ENCODE measurements around the gene KCMF1. TPM values are rescaled to one million over a fixed set of nuclear protein-coding genes. Genes with fewer than 3 reads are reported as not detected.

The KCMF1 gene
- polyA plus RNA-seq, 1 of the 3 experiments (the other 2 are of a cell fraction) = 37.0 TPM

DNA sequence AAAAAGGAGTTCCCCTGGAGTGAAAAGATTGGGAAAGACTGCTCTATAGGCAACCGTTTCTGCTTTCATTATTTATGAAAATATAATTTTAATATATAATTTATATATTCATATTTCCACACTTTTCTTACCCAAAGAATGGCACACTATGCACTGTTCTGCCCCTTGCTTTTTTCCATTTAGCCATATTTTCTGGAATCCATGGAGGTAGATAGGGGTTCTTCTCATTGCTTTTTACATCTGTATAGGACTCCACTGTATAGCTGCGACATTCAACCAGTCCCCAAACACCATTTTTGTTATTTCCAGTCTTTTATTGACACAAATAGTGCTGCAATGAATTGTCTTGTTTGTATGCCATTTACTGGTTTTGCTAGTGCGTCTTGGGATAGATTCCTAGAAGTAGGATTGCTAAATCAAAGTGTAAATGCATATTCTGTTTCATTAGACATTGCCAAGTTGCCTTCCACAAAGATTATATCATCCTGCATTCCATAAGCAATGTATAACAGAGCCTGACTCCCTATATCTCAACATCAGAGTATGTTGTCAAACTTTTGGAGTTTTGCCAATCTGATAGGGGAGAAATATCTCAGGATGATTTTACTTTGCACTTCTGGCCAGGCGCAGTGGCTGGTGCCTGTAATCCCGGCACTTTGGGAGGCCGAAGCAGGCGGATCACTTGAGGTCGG, 135.7 kb downstream of the KCMF1 start (continued):
- TF ChIP-seq, protein P1, sequence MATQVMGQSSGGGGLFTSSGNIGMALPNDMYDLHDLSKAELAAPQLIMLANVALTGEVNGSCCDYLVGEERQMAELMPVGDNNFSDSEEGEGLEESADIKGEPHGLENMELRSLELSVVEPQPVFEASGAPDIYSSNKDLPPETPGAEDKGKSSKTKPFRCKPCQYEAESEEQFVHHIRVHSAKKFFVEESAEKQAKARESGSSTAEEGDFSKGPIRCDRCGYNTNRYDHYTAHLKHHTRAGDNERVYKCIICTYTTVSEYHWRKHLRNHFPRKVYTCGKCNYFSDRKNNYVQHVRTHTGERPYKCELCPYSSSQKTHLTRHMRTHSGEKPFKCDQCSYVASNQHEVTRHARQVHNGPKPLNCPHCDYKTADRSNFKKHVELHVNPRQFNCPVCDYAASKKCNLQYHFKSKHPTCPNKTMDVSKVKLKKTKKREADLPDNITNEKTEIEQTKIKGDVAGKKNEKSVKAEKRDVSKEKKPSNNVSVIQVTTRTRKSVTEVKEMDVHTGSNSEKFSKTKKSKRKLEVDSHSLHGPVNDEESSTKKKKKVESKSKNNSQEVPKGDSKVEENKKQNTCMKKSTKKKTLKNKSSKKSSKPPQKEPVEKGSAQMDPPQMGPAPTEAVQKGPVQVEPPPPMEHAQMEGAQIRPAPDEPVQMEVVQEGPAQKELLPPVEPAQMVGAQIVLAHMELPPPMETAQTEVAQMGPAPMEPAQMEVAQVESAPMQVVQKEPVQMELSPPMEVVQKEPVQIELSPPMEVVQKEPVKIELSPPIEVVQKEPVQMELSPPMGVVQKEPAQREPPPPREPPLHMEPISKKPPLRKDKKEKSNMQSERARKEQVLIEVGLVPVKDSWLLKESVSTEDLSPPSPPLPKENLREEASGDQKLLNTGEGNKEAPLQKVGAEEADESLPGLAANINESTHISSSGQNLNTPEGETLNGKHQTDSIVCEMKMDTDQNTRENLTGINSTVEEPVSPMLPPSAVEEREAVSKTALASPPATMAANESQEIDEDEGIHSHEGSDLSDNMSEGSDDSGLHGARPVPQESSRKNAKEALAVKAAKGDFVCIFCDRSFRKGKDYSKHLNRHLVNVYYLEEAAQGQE (IDR thresholded peaks at IDR 0.05; ENCODE audit: low read depth, low read length) = peak; percentile 20; the same call in 1 of the 2 replicates
- TF ChIP-seq, protein P2, sequence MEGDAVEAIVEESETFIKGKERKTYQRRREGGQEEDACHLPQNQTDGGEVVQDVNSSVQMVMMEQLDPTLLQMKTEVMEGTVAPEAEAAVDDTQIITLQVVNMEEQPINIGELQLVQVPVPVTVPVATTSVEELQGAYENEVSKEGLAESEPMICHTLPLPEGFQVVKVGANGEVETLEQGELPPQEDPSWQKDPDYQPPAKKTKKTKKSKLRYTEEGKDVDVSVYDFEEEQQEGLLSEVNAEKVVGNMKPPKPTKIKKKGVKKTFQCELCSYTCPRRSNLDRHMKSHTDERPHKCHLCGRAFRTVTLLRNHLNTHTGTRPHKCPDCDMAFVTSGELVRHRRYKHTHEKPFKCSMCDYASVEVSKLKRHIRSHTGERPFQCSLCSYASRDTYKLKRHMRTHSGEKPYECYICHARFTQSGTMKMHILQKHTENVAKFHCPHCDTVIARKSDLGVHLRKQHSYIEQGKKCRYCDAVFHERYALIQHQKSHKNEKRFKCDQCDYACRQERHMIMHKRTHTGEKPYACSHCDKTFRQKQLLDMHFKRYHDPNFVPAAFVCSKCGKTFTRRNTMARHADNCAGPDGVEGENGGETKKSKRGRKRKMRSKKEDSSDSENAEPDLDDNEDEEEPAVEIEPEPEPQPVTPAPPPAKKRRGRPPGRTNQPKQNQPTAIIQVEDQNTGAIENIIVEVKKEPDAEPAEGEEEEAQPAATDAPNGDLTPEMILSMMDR (IDR thresholded peaks at IDR 0.05) = no peak
- TF ChIP-seq TCF12 (IDR thresholded peaks at IDR 0.05) (peak; percentile 90), GATA2 (CRISPR knock-in tag; IDR thresholded peaks at IDR 0.05) (peak; percentile 70), FOXM1 (IDR thresholded peaks at IDR 0.05; ENCODE audit: low read depth) (no peak), SIN3A (IDR thresholded peaks at IDR 0.05; ENCODE audit: borderline replicate concordance, low read depth, low read length) (0 out of 2 replicates have a peak, but pooled peaks have one; percentile 52), SMC3 (IDR thresholded peaks at IDR 0.05; ENCODE audit: low read depth, low read length) (no peak), ELF1 (IDR thresholded peaks at IDR 0.05) (no peak), MXI1 (IDR thresholded peaks at IDR 0.05; ENCODE audit: low read depth, low read length) (no peak), TEAD4 (IDR thresholded peaks at IDR 0.05; ENCODE audit: borderline replicate concordance, insufficient read depth) (peak; percentile 86), RXRA (IDR thresholded peaks at IDR 0.05; ENCODE audit: borderline replicate concordance, low read depth) (peak; percentile 72; the same call in 1 of the 2 replicates), RCOR1 (IDR thresholded peaks at IDR 0.05; ENCODE audit: low read length) (peak; percentile 65; the same call in 1 of the 2 replicates)
- TF ChIP-seq, protein P3, sequence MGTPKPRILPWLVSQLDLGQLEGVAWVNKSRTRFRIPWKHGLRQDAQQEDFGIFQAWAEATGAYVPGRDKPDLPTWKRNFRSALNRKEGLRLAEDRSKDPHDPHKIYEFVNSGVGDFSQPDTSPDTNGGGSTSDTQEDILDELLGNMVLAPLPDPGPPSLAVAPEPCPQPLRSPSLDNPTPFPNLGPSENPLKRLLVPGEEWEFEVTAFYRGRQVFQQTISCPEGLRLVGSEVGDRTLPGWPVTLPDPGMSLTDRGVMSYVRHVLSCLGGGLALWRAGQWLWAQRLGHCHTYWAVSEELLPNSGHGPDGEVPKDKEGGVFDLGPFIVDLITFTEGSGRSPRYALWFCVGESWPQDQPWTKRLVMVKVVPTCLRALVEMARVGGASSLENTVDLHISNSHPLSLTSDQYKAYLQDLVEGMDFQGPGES (IDR thresholded peaks at IDR 0.05; ENCODE audit: low read depth, low read length) = no peak

Small RNA genes within 50 kb of the gene (small RNA-seq; reads per million reads assigned to genes)
- 0 reads per million in 7 experiments for gene AC078974.1

Other genes with a start within 250 kb of the KCMF1 start
- gene TRABD2A, start 90.1 kb upstream of the KCMF1 start, polyA plus RNA-seq (2012; rRNA removed) = 3.0 and 3.8 TPM in 2 replicates
- gene TMSB10, start 65.5 kb upstream of the KCMF1 start, polyA plus RNA-seq (2012; rRNA removed) = 3,924 and 7,920 TPM in 2 replicates
- 1.6 and 3.7 TPM in 2 replicates for gene TCF7L1, start 162.2 kb downstream of the KCMF1 start, polyA plus RNA-seq (2012; rRNA removed)